Measurements from ENCODE around the gene HIGD1B. TPM values are rescaled to one million over a fixed set of nuclear protein-coding genes. Genes with fewer than 3 reads are reported as not detected.
A peak's percentile ranks its signal among the peaks of the same experiment; 100 is the strongest.

HIGD1B gene
- total RNA-seq: 1 to 10 TPM; 3.3 to 7.4 (median 4.9) TPM

- Histone ChIP-seq H3K27ac (replicated peaks in 1 of 4) (peak within 1 kb of the TSS in 2 of 4 donors; percentile 19 to 40), H3K4me3 (no peak within 1 kb of the TSS), H3K36me3 (peaks cover 23 to 34% (median 29%) of the 10 kb centered on the region in 4 donors), H3K9me3 (no peaks in the 10 kb centered on the region), H3K4me1 (peaks cover 4 to 14% (median 9%) of the 10 kb centered on the region in 4 donors), H3K27me3 (no peaks in the 10 kb centered on the region)
- TF ChIP-seq POLR2AphosphoS5 (IDR thresholded peaks at IDR 0.05) (no peak), EP300 (IDR thresholded peaks at IDR 0.05) (no peak), CTCF (IDR thresholded peaks at IDR 0.05) (no peak), POLR2A (IDR thresholded peaks at IDR 0.05; ENCODE audit: low read depth) (no peak)
- DNase-seq (ENCODE audit: extremely low spot score): no peak
- WGBS: 75% methylated on average over 2 of the region's 2 CpGs
- intact Hi-C loops (cut with DNase I): no loop called here
These were observed at the start of gene HIGD1B for GRCh38 chr17:44847586-44847985. Gene HIGD1B, plus strand, starts transcription at chr17:44847883. Its CDS starts 270 bp downstream, at chr17:44848153.

- peak overlapping the region; percentile 84 to 91 (median 86) for H3K27ac ChIP-seq (replicated peaks in 1 of 4)
- no peaks in the 10 kb centered on the region for H3K36me3 ChIP-seq
- TF ChIP-seq POLR2A (IDR thresholded peaks at IDR 0.05; ENCODE audit: low read depth) (no peak), EP300 (IDR thresholded peaks at IDR 0.05) (no peak)
- 37% methylated on average over 2 of the region's 2 CpGs for WGBS
- no peaks in the 10 kb centered on the region for H3K27me3 ChIP-seq
- DNase-seq (ENCODE audit: extremely low spot score): no peak
- H3K4me3 ChIP-seq: peak overlapping the region in 2 of 4 donors; percentile 37 to 42
- peaks cover 58 to 93% (median 83%) of the 10 kb centered on the region in 4 donors for H3K4me1 ChIP-seq
- intact Hi-C loops (cut with DNase I): no loop called here
- no peaks in the 10 kb centered on the region for H3K9me3 ChIP-seq
These were observed 49.3 kb upstream of the HIGD1B start for GRCh38 chr17:44798356-44798755.

DNA sequence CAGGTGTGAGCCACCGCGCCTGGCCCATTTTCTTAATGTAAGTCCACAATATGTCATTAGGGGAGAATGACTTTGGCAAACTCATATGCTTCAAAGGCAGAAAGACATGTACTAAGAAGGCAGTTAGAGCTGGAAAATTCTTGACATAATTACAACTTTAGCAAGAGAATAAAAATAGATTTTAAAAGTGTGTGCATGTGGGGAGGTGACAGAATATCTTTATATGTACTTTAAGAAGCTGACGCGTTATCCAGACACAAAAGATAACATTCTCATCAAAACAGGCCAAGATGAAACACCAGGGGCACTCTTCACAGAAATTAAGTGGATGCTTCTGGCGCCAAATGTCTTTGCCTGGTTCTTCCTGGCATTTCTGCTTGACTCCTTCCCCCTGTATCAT, 45.8 kb upstream of the HIGD1B start:
- DNase-seq (ENCODE audit: extremely low spot score): no peak
- Histone ChIP-seq H3K36me3 (peaks cover 0 to 18% (median 3%) of the 10 kb centered on the region in 4 donors), H3K27me3 (no peaks in the 10 kb centered on the region), H3K4me3 (no peak overlapping the region), H3K4me1 (peaks cover 36 to 89% (median 75%) of the 10 kb centered on the region in 4 donors), H3K27ac (replicated peaks in 1 of 4) (peak overlapping the region; percentile 79 to 91 (median 86)), H3K9me3 (no peaks in the 10 kb centered on the region)
- 51% methylated on average over 5 of the region's 5 CpGs for WGBS
- intact Hi-C loops (cut with DNase I): no loop called here
- TF ChIP-seq POLR2A (IDR thresholded peaks at IDR 0.05; ENCODE audit: low read depth) (no peak), CTCF (IDR thresholded peaks at IDR 0.05) (peak in 1 of 3 experiments; percentile 8), POLR2AphosphoS5 (IDR thresholded peaks at IDR 0.05) (peak in 1 of 2 donors; percentile 39)

DNA sequence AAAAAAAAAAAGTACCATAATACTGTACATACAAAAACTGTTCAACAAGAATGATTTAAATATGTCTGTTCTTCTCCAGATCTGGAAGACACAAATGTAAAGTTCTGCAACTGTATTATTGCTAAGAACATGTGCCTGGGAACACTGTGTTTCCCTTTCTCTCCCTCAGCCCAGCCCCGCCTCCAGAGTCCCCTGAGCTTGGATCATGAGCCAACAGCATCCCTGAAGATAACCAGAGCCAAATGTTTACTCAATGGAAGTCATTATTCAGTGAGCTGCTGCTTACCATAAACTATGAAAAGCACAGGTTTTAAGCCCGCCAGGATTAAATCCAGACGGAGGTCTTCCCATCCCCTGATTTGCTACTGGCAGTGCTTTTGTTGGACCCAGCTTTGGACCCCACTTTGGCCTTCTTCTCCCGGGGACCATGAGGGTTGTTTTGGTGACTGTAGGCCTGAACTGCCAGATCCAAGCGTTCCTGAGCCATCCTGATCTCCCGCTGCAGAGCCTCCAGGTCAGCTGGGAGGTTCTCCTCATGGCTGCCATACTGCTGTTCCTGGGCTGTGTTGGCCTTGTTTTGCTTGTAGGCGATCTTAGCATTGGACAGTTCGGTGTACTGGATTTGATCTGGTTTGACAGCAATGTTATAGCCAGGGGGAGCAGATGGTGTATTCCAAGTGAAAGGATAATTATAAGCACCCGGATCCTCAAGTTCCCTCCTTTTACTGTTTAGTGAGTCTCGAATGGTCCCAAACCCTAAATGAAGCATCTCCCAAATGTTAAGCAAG, 43.2 kb upstream of the HIGD1B start:
- TF ChIP-seq CTCF (IDR thresholded peaks at IDR 0.05): no peak
- peak; percentile 84 for TF ChIP-seq POLR2AphosphoS5 (IDR thresholded peaks at IDR 0.05)
- TF ChIP-seq POLR2A (IDR thresholded peaks at IDR 0.05; ENCODE audit: low read depth): no peak
- Histone ChIP-seq H3K9me3 (no peaks in the 10 kb centered on the region), H3K27ac (replicated peaks in 1 of 4) (peak overlapping the region; percentile 79 to 91 (median 86)), H3K27me3 (no peaks in the 10 kb centered on the region), H3K4me3 (no peak overlapping the region), H3K36me3 (peaks cover 0 to 18% (median 3%) of the 10 kb centered on the region in 4 donors), H3K4me1 (peaks cover 21 to 84% (median 71%) of the 10 kb centered on the region in 4 donors)
- intact Hi-C loops (cut with DNase I): no loop called here
- DNase-seq (ENCODE audit: extremely low spot score): no peak
- WGBS: 47% methylated on average over 8 of the region's 10 CpGs

- DNase-seq (ENCODE audit: extremely low spot score): no peak
- H3K27ac ChIP-seq (replicated peaks in 1 of 4): peak overlapping the region; percentile 8 to 59 (median 27)
- intact Hi-C loops (cut with DNase I): no loop called here
- TF ChIP-seq EP300 (IDR thresholded peaks at IDR 0.05): no peak
- TF ChIP-seq POLR2AphosphoS5 (IDR thresholded peaks at IDR 0.05): no peak
- no peak for TF ChIP-seq POLR2A (IDR thresholded peaks at IDR 0.05; ENCODE audit: low read depth)
- no peak for TF ChIP-seq CTCF (IDR thresholded peaks at IDR 0.05)
- H3K36me3 ChIP-seq: peaks cover 0 to 18% (median 3%) of the 10 kb centered on the region in 4 donors
- WGBS: 64% methylated on average over 4 of the region's 4 CpGs
- no peaks in the 10 kb centered on the region for H3K9me3 ChIP-seq
- H3K27me3 ChIP-seq: no peaks in the 10 kb centered on the region
- no peak overlapping the region for H3K4me3 ChIP-seq
- peaks cover 26 to 79% (median 72%) of the 10 kb centered on the region in 4 donors for H3K4me1 ChIP-seq
These were observed 40.4 kb upstream of the HIGD1B start for GRCh38 chr17:44807093-44807816.

All from esophagus muscularis mucosa (tissue), 4 donors.